Esophagus muscularis mucosa (tissue), 4 donors: ENCODE results near the gene FAM117B. TPM values are rescaled to one million over a fixed set of nuclear protein-coding genes. Genes with fewer than 3 reads are reported as not detected.

Source experiments
- DNase-seq: peaks from one replicate; pipeline ENCODE4 v3.0.0-alpha.2; 2017; ENCODE audit errors: extremely low spot score
- H3K27ac ChIP-seq, 4 donors: fragments of 200-600 bp; sonication (generic); replicated peaks in 1 of 4; 1 replicate in 3 of 4; 2 replicates in 1 of 4; pipeline ENCODE4 v1.5.1; 2016 to 2019; ENCODE audit warnings: mild to moderate bottlenecking in 1 of 4
- H3K27me3 ChIP-seq, 4 donors: fragments of 200-600 bp; sonication (generic); one replicate each; pipeline versions ENCODE4 v1.5.1 to v1.6.0; 2016 to 2019
- H3K36me3 ChIP-seq, 4 donors: fragments of 200-600 bp; sonication (generic); one replicate each; pipeline ENCODE4 v1.5.1; 2016 to 2019
- H3K4me1 ChIP-seq, 4 donors: fragments of 200-600 bp; sonication (generic); one replicate each; pipeline ENCODE4 v1.5.1; 2016 to 2019
- H3K4me3 ChIP-seq, 4 donors: fragments of 200-600 bp; sonication (generic); 1 replicate in 2 of 4; 2 replicates in 2 of 4; pipeline ENCODE4 v1.5.1; 2016 to 2019; ENCODE audit warnings: mild to moderate bottlenecking in 4 of 4, moderate library complexity in 1 of 4
- H3K9me3 ChIP-seq, 4 donors: fragments of 200-600 bp; sonication (generic); 1 replicate in 3 of 4; 2 replicates in 1 of 4; pipeline ENCODE4 v1.5.1; 2016 to 2019
- EP300 ChIP-seq: sonication (generic); formaldehyde crosslinking; IDR thresholded peaks from one replicate; pipeline ENCODE4 v1.6.1; 2017; ENCODE audit warnings: antibody characterized with exemption
- POLR2A ChIP-seq: fragments of 450-650 bp; IDR thresholded peaks from one replicate; pipeline ENCODE4 v1.6.1; 2017; ENCODE audit warnings: antibody characterized with exemption, moderate library complexity, mild to moderate bottlenecking, low read depth
- POLR2AphosphoS5 ChIP-seq, 2 donors: sonication (generic); formaldehyde crosslinking; IDR thresholded peaks; one replicate each; pipeline ENCODE4 v1.6.1; 2017; ENCODE audit warnings: antibody characterized with exemption in 2 of 2
- WGBS: methylation state at CpG from one replicate; pipeline ENCODE4 v1.1.5; 2018; 5-methylcytosine and 5-hydroxymethylcytosine counted together
- intact Hi-C: fragments of 100-400 bp; cut with DNase I; formaldehyde crosslinking; loops from one replicate; pipeline ENCODE4 v1.15.1; 2023
- total RNA-seq, 4 donors: library from RNA; depleted of rRNA; stranded (reverse); fragments of >200 nt; gene quantifications; one replicate each; pipeline versions ENCODE4 v1.1.0 to v1.2.1, GENCODE V29; 2016
- TF ChIP-seq, protein P1 (sequence below), 3 experiments: fragments of 200-600 bp in 2 of 3; fragments of 450-650 bp in 1 of 3; sonication (generic) in 2 of 3; IDR thresholded peaks; one replicate each; pipeline ENCODE4 v1.5.1; 2017 to 2019; ENCODE audit warnings: antibody characterized with exemption in 3 of 3, mild to moderate bottlenecking in 2 of 3, moderate library complexity in 1 of 3

FAM117B gene
- total RNA-seq, 4 donors from 2014 or later, result 2.8 to 5.0 (median 4.2) TPM

DNA sequence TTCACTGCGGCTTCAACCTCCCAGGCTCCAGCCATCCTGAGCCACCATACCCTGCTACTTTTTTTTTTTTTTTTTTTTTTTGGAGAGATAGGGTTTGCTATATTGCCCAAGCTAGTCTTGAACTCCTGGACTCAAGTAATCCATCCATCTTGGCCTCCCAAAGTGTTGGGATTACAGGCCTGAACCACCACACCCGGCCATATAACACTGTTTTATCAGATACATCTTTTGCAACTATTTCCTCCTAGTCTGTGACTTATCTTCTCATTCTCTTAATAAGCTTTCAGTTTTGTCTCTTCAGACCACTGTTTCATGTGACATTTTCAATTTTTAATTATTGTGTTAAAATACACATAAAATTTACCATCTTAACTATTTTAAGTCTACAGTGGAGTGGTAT lies 35.7 kb upstream of the FAM117B start:
- no peak for TF ChIP-seq EP300
- TF ChIP-seq POLR2AphosphoS5 (IDR thresholded peaks at IDR 0.05), result no peak
- TF ChIP-seq, protein P1, sequence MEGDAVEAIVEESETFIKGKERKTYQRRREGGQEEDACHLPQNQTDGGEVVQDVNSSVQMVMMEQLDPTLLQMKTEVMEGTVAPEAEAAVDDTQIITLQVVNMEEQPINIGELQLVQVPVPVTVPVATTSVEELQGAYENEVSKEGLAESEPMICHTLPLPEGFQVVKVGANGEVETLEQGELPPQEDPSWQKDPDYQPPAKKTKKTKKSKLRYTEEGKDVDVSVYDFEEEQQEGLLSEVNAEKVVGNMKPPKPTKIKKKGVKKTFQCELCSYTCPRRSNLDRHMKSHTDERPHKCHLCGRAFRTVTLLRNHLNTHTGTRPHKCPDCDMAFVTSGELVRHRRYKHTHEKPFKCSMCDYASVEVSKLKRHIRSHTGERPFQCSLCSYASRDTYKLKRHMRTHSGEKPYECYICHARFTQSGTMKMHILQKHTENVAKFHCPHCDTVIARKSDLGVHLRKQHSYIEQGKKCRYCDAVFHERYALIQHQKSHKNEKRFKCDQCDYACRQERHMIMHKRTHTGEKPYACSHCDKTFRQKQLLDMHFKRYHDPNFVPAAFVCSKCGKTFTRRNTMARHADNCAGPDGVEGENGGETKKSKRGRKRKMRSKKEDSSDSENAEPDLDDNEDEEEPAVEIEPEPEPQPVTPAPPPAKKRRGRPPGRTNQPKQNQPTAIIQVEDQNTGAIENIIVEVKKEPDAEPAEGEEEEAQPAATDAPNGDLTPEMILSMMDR (IDR thresholded peaks at IDR 0.05), result no peak
- TF ChIP-seq POLR2A, result no peak
- intact Hi-C loops, result no loop called here
- no peaks in the 10 kb centered on the region for H3K9me3 ChIP-seq
- H3K27me3 ChIP-seq, result no peaks in the 10 kb centered on the region
- 97% methylated on average over 2 of the region's 2 CpGs for WGBS
- no peak for DNase-seq
- H3K4me1 ChIP-seq, result no peaks in the 10 kb centered on the region
- H3K36me3 ChIP-seq, result no peaks in the 10 kb centered on the region
- no peak overlapping the region for H3K27ac ChIP-seq
- H3K4me3 ChIP-seq, result no peak overlapping the region

DNA sequence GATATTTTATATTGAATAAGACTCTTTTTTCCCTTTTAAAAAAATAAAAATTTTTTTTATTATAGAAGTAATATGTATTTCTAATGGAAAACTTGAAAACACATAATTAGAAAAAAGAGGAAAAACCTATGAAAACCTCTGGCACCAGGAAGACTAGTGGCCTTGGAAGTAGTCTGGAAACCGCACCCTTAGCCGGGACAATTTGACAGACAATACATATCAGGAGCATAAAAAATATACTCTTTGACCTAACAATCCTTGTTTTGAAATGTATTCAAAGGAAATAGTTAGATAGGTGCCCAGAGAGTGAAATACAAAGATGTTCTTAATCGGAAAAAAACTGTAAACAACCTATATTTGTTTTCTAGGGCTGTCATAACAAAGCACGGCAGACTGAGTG lies 34.9 kb upstream of the FAM117B start:
- no peak overlapping the region for H3K4me3 ChIP-seq
- intact Hi-C loops, result no loop called here
- no peaks in the 10 kb centered on the region for H3K36me3 ChIP-seq
- H3K4me1 ChIP-seq, result no peaks in the 10 kb centered on the region
- no peak overlapping the region for H3K27ac ChIP-seq
- H3K9me3 ChIP-seq, result no peaks in the 10 kb centered on the region
- no peak for DNase-seq
- TF ChIP-seq, protein P1 (IDR thresholded peaks at IDR 0.05), result no peak
- TF ChIP-seq EP300 (no peak), POLR2A (no peak), POLR2AphosphoS5 (IDR thresholded peaks at IDR 0.05) (no peak)
- WGBS, result 69% methylated on average over 4 of the region's 4 CpGs
- no peaks in the 10 kb centered on the region for H3K27me3 ChIP-seq

DNA sequence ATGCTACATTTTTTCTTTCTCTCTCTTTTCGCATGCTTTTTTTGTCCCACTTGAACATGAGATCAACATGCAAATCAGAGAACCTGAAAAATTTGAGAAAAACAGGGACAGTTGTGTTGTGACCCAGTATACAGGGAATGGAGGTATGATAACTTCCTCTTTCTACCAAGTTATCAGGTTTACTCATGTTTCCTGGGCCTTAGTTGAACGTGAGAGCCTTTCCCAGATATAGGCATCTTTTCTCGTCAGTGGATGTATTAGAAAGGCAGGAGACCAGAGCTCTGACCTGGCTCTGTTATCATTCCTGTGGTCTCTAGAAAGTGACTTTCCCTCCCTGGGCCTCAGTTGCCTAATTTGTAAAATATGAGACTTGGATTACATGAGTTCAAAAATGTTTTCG lies 30.1 kb upstream of the FAM117B start:
- no peak overlapping the region for H3K4me3 ChIP-seq
- no peaks in the 10 kb centered on the region for H3K4me1 ChIP-seq
- TF ChIP-seq POLR2A (no peak), POLR2AphosphoS5 (IDR thresholded peaks at IDR 0.05) (no peak), EP300 (no peak)
- TF ChIP-seq, protein P1 (IDR thresholded peaks at IDR 0.05), result no peak
- 78% methylated on average over 4 of the region's 4 CpGs for WGBS
- no peak for DNase-seq
- intact Hi-C loops, result no loop called here
- no peaks in the 10 kb centered on the region for H3K36me3 ChIP-seq
- H3K9me3 ChIP-seq, result no peaks in the 10 kb centered on the region
- H3K27ac ChIP-seq, result no peak overlapping the region
- no peaks in the 10 kb centered on the region for H3K27me3 ChIP-seq

DNA sequence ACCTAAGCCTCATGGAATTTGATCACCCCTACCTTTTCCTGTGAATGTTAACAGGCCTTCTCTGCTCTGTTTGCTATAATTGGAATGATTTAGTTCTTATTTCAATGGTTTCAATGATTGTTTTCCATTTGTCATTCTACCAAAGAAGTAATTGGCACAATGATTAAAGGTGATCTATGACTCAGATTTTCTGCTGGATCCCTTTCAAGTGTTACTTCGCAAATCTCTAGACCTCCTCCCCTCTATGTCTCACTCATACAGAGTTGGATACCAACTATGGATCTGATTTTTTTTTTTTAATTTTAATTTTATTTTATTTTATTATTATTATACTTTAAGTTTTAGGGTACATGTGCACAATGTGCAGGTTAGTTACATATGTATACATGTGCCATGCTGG lies 29.6 kb upstream of the FAM117B start:
- no peaks in the 10 kb centered on the region for H3K4me1 ChIP-seq
- intact Hi-C loops, result no loop called here
- H3K4me3 ChIP-seq, result no peak overlapping the region
- no peaks in the 10 kb centered on the region for H3K36me3 ChIP-seq
- H3K9me3 ChIP-seq, result no peaks in the 10 kb centered on the region
- H3K27ac ChIP-seq, result no peak overlapping the region
- no peak for DNase-seq
- TF ChIP-seq POLR2AphosphoS5 (IDR thresholded peaks at IDR 0.05) (no peak), POLR2A (no peak), EP300 (no peak)
- TF ChIP-seq, protein P1 (IDR thresholded peaks at IDR 0.05), result no peak
- 98% methylated on average over 1 of the region's 1 CpG for WGBS
- H3K27me3 ChIP-seq, result no peaks in the 10 kb centered on the region

DNA sequence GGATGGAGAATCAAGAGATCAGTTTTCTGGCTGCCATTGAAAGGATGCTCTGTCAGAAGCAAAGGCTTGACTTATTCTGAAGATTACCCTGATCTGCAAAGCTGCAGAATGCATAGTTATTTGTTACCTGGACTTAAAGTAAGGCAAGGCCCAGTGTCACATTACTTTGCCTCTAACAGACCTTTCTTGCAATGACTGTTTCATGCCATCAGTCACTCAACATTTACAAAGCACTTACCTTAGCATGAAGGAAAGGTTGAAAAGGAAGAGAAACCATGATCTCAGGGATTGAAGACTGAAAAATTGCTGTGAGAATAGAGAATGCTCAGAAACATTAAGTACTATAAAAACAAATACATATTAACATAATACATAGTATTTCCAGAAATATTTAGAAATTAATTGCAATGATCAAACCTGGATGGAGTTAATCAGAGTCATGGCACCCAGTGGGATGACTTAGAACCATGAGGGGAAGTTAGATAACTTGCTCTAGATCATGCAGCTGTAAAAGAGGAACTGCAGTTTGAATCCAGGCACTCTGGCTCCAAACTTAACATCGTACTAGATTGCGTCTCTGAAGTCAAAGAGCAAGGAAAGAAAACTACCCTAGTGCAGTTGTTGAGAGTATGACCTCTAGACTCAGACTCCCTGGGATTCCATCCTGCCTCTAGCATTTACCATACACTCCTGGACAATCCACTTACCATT lies 26.5 kb upstream of the FAM117B start:
- intact Hi-C loops, result no loop called here
- WGBS, result 76% methylated on average over 2 of the region's 2 CpGs
- Histone ChIP-seq H3K4me3 (no peak overlapping the region), H3K27ac (no peak overlapping the region), H3K4me1 (no peaks in the 10 kb centered on the region), H3K9me3 (no peaks in the 10 kb centered on the region), H3K27me3 (no peaks in the 10 kb centered on the region), H3K36me3 (no peaks in the 10 kb centered on the region)
- TF ChIP-seq POLR2A (no peak), EP300 (no peak), POLR2AphosphoS5 (IDR thresholded peaks at IDR 0.05) (no peak)
- TF ChIP-seq, protein P1 (IDR thresholded peaks at IDR 0.05), result no peak
- DNase-seq, result no peak
